ENCODE results near the gene YBX1.

DNA sequence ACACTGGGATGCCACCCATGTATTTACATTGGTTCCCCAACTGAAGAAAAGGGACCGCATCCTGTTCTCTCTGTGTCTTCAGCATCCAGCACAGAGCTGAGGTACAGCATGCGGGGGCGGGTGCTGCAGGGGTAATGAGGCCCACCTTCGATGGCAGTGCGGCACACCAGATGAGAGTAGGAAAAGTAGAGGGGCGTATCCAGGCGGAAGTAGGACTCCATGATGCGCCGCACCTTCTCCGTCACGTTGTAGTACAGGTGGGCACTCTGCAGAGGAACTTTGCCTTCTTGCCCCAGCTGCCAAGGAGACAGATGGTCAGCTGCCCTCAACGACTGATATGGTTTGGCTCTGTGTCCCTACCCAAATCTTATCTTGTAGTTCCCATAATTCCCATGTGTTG is 67.8 kb downstream of the YBX1 start:
- TF ChIP-seq POLR2A (IDR thresholded peaks at IDR 0.05) (no peak), CTCF (IDR thresholded peaks at IDR 0.05) (no peak), EP300 (IDR thresholded peaks at IDR 0.05) (no peak)

Measured in upper lobe of left lung (tissue), 4 donors.